GM12878 (cell line): Measurements from ENCODE around the gene PTEN.

ENCODE experiments used
- CEBPZ ChIP-seq: fragments of 150-350 bp; IDR thresholded peaks from 2 replicates; pipeline ENCODE4 v1.6.1; 2016; ENCODE audit warnings: low read depth, low read length
- CHD4 ChIP-seq: fragments of 200-600 bp; sonication (generic); IDR thresholded peaks from 2 replicates; pipeline ENCODE4 v1.6.1; 2016; ENCODE audit warnings: mild to moderate bottlenecking
- CTCF ChIP-seq, 3 experiments: IDR thresholded peaks in 2 of 3; conservative IDR thresholded peaks in 1 of 3; 2 replicates each; pipeline ENCODE4 v1.5.1; 2011; ENCODE audit warnings: low read depth in 3 of 3, low read length in 3 of 3, mild to moderate bottlenecking in 3 of 3, control low read depth in 2 of 3, moderate library complexity in 2 of 3, inconsistent platforms in 1 of 3, mixed read lengths in 1 of 3; ENCODE audit not compliant: control insufficient read depth in 2 of 3, insufficient read depth in 1 of 3; ENCODE audit errors: extremely low read depth in 1 of 3
- PAX8 ChIP-seq: fragments of 450-650 bp; IDR thresholded peaks from 2 replicates; pipeline ENCODE4 v1.6.1; 2017; ENCODE audit warnings: mild to moderate bottlenecking, moderate library complexity
- POLR2A ChIP-seq: IDR thresholded peaks from 2 replicates; pipeline ENCODE4 v1.6.1; 2011; ENCODE audit warnings: low read depth, mild to moderate bottlenecking, low read length
- POLR2AphosphoS5 ChIP-seq: IDR thresholded peaks from 2 replicates; pipeline ENCODE4 v1.6.1; 2011; ENCODE audit warnings: mild to moderate bottlenecking, low read length, inconsistent platforms
- RCOR1 ChIP-seq: conservative IDR thresholded peaks from 2 replicates; pipeline ENCODE4 v1.6.1; 2012; ENCODE audit warnings: low read depth, low read length, improper control_type of control experiment
- SIN3A ChIP-seq: IDR thresholded peaks from 2 replicates; pipeline ENCODE4 v1.6.1; 2012; ENCODE audit warnings: low read depth, low read length, improper control_type of control experiment
- TAF1 ChIP-seq: IDR thresholded peaks from 2 replicates; pipeline ENCODE4 v1.6.1; 2011; ENCODE audit warnings: mild to moderate bottlenecking, low read depth, low read length, borderline replicate concordance
- ZBTB11 ChIP-seq: fragments of 450-650 bp; formaldehyde crosslinking; IDR thresholded peaks from 2 replicates; pipeline ENCODE4 v1.5.0; 2022; ENCODE audit warnings: mild to moderate bottlenecking, missing genetic modification characterization
- ZBTB33 ChIP-seq: fragments of 450-650 bp; IDR thresholded peaks from 2 replicates; pipeline ENCODE4 v1.6.1; 2017; ENCODE audit warnings: mild to moderate bottlenecking
- TF ChIP-seq, protein P1 (sequence below): IDR thresholded peaks from 2 replicates; pipeline ENCODE4 v1.6.1; 2011; ENCODE audit warnings: low read depth, low read length, improper control_type of control experiment, borderline replicate concordance

DNA sequence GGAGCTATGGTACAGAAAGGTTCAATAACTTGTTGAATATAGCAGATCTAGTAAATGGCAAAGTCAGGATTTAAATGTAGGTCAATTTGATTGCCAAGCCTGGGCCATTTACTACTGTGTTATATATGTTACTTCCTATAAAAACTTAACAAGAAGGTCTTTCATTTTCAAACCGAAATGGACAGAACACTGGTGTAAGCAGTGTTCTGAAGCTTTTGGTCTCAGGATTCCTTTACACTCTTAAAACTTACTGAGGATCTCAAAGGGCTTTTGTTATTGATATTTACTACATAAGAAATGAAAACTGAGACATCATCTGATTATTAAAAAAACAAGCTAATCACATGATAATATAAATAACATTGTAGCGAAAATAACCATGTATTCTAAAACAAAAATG lies 114.7 kb downstream of the PTEN start:
- TF ChIP-seq SIN3A (no peak), TAF1 (no peak), CTCF (IDR thresholded peaks at IDR 0.05 in 2 of 3, conservative IDR thresholded peaks at IDR 0.05 in 1 of 3; ENCODE audit: control insufficient read depth in 2 of 3, extremely low read depth in 1 of 3, insufficient read depth in 1 of 3, low read depth in 3 of 3, low read length in 3 of 3) (no peak), CHD4 (no peak), POLR2A (no peak), RCOR1 (no peak), PAX8 (no peak), ZBTB33 (no peak), POLR2AphosphoS5 (no peak), CEBPZ (no peak), ZBTB11 (no peak)
- TF ChIP-seq, protein P1, sequence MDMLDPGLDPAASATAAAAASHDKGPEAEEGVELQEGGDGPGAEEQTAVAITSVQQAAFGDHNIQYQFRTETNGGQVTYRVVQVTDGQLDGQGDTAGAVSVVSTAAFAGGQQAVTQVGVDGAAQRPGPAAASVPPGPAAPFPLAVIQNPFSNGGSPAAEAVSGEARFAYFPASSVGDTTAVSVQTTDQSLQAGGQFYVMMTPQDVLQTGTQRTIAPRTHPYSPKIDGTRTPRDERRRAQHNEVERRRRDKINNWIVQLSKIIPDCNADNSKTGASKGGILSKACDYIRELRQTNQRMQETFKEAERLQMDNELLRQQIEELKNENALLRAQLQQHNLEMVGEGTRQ = no peak
